Stimulated activated naive CD8-positive, alpha-beta T cell treated with anti-CD3 and anti-CD28 coated beads, Interleukin-15, amount 100 ng/mL, for 72 hours (primary cell): Measurements from ENCODE around the gene ATXN7L1.

Source experiments
- ATAC-seq: fragments of 150-1000 bp; cut with Tn5 transposase; 2 replicates; pipeline ENCODE4 v1.10.0; 2021; ENCODE audit warnings: mild to moderate bottlenecking, moderate library complexity
- DNase-seq, 2 donors: peaks; one replicate each; pipeline ENCODE4 v3.0.0; 2021 to 2022
- H3K27ac Mint-ChIP-seq, 2 donors: one replicate each; pipeline ENCODE4 v1.8.0; 2022; ENCODE audit warnings: mild to moderate bottlenecking in 2 of 2, mixed read lengths in 2 of 2, moderate library complexity in 2 of 2
- H3K27me3 Mint-ChIP-seq: one replicate; pipeline ENCODE4 v1.8.0; 2022; ENCODE audit warnings: mixed read lengths
- H3K4me1 Mint-ChIP-seq: one replicate; pipeline ENCODE4 v1.8.0; 2022; ENCODE audit warnings: mild to moderate bottlenecking, mixed read lengths
- H3K4me3 Mint-ChIP-seq, 2 donors: one replicate each; pipeline ENCODE4 v1.8.0; 2022; ENCODE audit warnings: mild to moderate bottlenecking in 2 of 2, mixed read lengths in 2 of 2, moderate library complexity in 1 of 2
- H3K9me3 Mint-ChIP-seq, 2 donors: one replicate each; pipeline ENCODE4 v1.8.0; 2022; ENCODE audit warnings: mixed read lengths in 2 of 2

Gene ATXN7L1

GRCh38 chr7:105830405-105831301, 45.7 kb downstream of the ATXN7L1 start:
- H3K4me1 Mint-ChIP-seq: peaks cover 6% of the 10 kb centered on the region
- no peak for ATAC-seq
- no peak overlapping the region for H3K4me3 Mint-ChIP-seq
- H3K27ac Mint-ChIP-seq: no peak overlapping the region
- no peak for DNase-seq
- H3K27me3 Mint-ChIP-seq: no peaks in the 10 kb centered on the region
- H3K9me3 Mint-ChIP-seq: no peaks in the 10 kb centered on the region

DNA sequence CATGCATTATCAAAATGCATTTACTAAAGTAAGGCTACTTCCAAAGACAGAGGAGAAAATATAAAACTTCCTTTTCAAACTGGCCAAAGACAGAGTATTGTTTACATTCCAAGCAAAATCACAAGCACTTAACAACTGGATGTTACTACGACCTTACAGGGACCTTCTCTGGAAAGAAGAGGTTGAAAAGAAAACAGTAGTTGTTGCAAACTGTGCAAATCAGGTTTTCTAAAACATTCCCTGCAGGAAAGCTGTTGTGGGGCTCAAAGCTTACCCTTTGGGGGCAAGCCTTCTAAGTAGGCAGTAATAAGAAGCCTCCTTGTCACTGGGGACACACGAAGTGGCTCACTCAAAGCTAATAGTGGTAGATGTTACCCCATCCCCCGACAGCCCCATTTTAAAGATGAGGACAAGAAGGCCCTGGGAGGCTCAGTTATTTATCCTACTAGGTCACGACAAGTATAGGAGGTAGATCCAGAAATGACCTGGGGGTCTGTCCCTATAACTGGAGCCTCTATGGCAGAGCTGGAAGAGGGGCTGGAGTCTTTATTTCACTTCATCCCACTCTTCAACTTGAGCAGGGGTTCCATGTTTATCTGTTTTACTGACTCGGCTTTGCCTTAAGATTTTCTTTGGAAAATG, 46.6 kb downstream of the ATXN7L1 start:
- Mint-ChIP-seq H3K27ac (peak overlapping the region in 1 of 2 donors; percentile 51), H3K4me1 (peaks cover 6% of the 10 kb centered on the region), H3K4me3 (no peak overlapping the region), H3K9me3 (peaks cover 0 to 5% of the 10 kb centered on the region in 2 donors), H3K27me3 (no peaks in the 10 kb centered on the region)
- ATAC-seq: no peak
- no peak for DNase-seq

DNA sequence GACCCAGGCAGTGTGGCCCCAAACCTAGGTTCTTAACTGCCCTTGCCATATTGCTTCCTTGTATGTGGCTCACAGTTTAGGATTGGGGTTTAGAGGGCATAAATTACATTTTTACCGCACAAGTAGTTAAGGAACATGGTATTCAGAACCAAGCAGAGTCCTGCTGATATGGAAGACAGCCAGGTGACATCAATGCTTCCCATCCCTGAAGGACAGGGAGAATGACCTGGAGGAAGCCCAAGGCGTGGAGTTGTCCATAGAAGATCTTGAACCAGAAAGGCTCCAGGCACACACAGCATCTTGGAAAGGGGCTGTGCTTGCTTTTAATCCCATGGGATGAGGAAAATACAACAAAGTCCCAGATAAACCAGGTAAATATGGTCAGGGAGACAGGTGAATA, 48.3 kb downstream of the ATXN7L1 start:
- peaks cover 19% of the 10 kb centered on the region for H3K4me1 Mint-ChIP-seq
- no peak overlapping the region for H3K4me3 Mint-ChIP-seq
- peaks cover 7 to 22% of the 10 kb centered on the region in 2 donors for H3K9me3 Mint-ChIP-seq

DNA sequence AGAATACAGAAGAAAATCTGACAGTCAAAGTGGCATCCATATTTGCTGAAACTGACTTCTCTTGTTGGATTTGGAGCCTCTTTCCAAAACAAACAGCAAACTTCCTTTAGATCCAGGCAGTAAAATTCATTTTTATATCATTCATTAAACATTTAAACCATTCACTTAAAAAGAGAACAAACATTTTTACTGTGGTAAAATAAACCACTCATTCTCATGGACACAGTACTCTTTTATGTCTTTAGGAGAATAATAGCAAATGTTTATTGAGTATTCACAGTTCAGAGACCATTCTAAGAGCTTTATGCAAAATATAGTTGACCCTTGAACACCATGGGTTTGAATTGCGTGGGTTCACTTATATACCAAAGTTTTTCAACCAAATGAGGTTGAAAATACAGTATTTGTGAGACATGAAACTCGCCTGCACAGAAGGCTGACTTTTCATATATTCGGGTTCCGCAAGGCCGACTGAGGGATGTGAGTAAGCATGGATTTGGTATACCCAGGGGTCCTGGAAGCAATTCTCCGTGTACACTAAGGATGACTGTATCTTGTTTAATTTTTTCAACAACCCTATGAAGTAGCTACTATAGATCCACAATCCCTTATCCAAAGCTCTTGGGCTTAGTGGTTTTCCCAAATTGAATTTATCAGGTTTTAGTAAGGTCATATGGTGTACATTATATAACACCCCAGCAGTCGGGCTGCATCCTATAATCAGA, 49.1 kb downstream of the ATXN7L1 start:
- DNase-seq (no peak), ATAC-seq (no peak)
- Mint-ChIP-seq H3K27ac (no peak overlapping the region), H3K4me3 (no peak overlapping the region), H3K9me3 (peaks cover 7 to 22% of the 10 kb centered on the region in 2 donors), H3K4me1 (peaks cover 13% of the 10 kb centered on the region), H3K27me3 (no peaks in the 10 kb centered on the region)

More for the DNA sequence above, 48.3 kb downstream of the ATXN7L1 start:
- DNase-seq (no peak), ATAC-seq (no peak)
- Mint-ChIP-seq H3K27me3 (no peaks in the 10 kb centered on the region), H3K27ac (no peak overlapping the region)

DNA sequence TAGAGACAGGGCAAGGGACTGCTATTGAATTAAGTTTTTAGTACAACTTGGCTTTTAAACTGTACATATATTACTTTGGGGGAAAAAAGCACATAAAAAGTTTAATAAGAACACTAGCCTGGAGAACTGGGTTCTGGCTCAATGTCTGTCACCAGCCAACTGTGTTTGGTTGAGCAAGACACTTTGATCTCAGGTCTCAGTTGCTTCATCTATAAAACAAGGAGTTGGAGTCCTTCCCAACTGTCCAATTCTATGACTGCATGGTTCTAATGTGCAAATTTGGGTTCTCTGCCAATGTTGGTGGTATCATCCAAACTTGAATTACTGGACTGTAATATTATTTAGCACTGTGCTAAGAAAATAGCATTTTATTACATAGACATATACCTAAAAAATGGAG, 50.3 kb downstream of the ATXN7L1 start:
- Mint-ChIP-seq H3K9me3 (peaks cover 7 to 22% of the 10 kb centered on the region in 2 donors), H3K27me3 (no peaks in the 10 kb centered on the region), H3K4me1 (peaks cover 18% of the 10 kb centered on the region), H3K4me3 (no peak overlapping the region), H3K27ac (no peak overlapping the region)
- no peak for DNase-seq
- no peak for ATAC-seq

GRCh38 chr7:105825371-105825770, 51.0 kb downstream of the ATXN7L1 start:
- H3K4me3 Mint-ChIP-seq: no peak overlapping the region
- no peak for ATAC-seq
- peaks cover 7 to 22% of the 10 kb centered on the region in 2 donors for H3K9me3 Mint-ChIP-seq
- no peak for DNase-seq
- no peak overlapping the region for H3K27ac Mint-ChIP-seq
- H3K4me1 Mint-ChIP-seq: peaks cover 19% of the 10 kb centered on the region
- no peaks in the 10 kb centered on the region for H3K27me3 Mint-ChIP-seq

- Mint-ChIP-seq H3K27ac (no peak overlapping the region), H3K4me3 (no peak overlapping the region), H3K9me3 (peaks cover 7 to 22% of the 10 kb centered on the region in 2 donors), H3K4me1 (peaks cover 19% of the 10 kb centered on the region), H3K27me3 (no peaks in the 10 kb centered on the region)
- no peak for ATAC-seq
- no peak for DNase-seq
These were observed 53.6 kb downstream of the ATXN7L1 start for GRCh38 chr7:105822806-105823205.

- DNase-seq: no peak
- peaks cover 7 to 22% of the 10 kb centered on the region in 2 donors for H3K9me3 Mint-ChIP-seq
- H3K27ac Mint-ChIP-seq: no peak overlapping the region
- no peak for ATAC-seq
- peaks cover 19% of the 10 kb centered on the region for H3K4me1 Mint-ChIP-seq
- H3K4me3 Mint-ChIP-seq: no peak overlapping the region
- no peaks in the 10 kb centered on the region for H3K27me3 Mint-ChIP-seq
These were observed 54.9 kb downstream of the ATXN7L1 start for GRCh38 chr7:105821527-105821926.

DNA sequence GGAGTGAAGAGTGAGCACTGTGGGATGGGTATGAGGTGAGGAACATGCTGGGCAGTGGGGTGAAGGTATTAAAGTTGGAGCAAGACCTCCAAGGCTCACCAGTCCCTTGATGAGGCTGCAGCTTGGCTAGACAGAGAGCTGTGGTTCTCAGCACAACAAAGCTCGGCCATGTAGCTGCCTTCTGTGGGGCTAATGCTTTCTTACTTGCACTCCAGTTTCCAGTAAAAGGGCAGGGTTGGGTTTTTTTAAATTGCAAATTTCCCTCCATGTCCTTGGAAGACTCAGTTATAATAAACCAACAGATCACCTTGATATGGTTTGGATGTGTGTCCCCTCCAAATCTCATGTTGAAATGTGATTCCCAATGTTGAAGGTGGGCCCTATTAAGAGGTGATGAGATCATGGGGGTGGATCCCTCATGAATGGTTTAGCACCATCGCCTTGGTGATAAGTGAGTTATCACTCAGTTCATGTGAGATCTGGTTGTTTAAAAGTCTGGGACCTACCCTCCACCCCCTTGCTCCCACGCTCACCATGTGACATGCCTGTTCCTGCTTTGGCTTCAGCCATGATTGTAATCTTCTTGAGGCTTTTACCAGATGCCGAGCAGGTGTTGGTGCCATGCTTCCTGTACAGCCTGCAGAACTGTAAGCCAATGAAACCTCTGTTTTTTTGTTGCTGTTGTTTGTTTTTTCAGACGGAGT, 55.9 kb downstream of the ATXN7L1 start:
- no peaks in the 10 kb centered on the region for H3K27me3 Mint-ChIP-seq
- no peak for ATAC-seq
- DNase-seq: no peak
- peaks cover 19% of the 10 kb centered on the region for H3K4me1 Mint-ChIP-seq
- no peak overlapping the region for H3K4me3 Mint-ChIP-seq
- peaks cover 7 to 22% of the 10 kb centered on the region in 2 donors for H3K9me3 Mint-ChIP-seq
- peak overlapping the region in 1 of 2 donors; percentile 82 for H3K27ac Mint-ChIP-seq

- H3K9me3 Mint-ChIP-seq: peaks cover 5 to 15% of the 10 kb centered on the region in 2 donors
- H3K27ac Mint-ChIP-seq: no peak overlapping the region
- ATAC-seq (no peak), DNase-seq (no peak)
- no peak overlapping the region for H3K4me3 Mint-ChIP-seq
- H3K27me3 Mint-ChIP-seq: no peaks in the 10 kb centered on the region
- H3K4me1 Mint-ChIP-seq: peaks cover 19% of the 10 kb centered on the region
These were observed 56.8 kb downstream of the ATXN7L1 start for GRCh38 chr7:105819559-105819958.

- Mint-ChIP-seq H3K4me1 (peaks cover 13% of the 10 kb centered on the region), H3K9me3 (no peaks in the 10 kb centered on the region), H3K27ac (no peak overlapping the region), H3K27me3 (no peaks in the 10 kb centered on the region), H3K4me3 (no peak overlapping the region)
- no peak for ATAC-seq
- no peak for DNase-seq
These were observed 59.3 kb downstream of the ATXN7L1 start for GRCh38 chr7:105816954-105817615.

- H3K27me3 Mint-ChIP-seq: peaks cover under 1% of the 10 kb centered on the region
- no peak overlapping the region for H3K27ac Mint-ChIP-seq
- peaks cover 11% of the 10 kb centered on the region for H3K4me1 Mint-ChIP-seq
- no peaks in the 10 kb centered on the region for H3K9me3 Mint-ChIP-seq
- H3K4me3 Mint-ChIP-seq: no peak overlapping the region
- DNase-seq (no peak), ATAC-seq (no peak)
These were observed 60.0 kb downstream of the ATXN7L1 start for GRCh38 chr7:105816266-105816843.

DNA sequence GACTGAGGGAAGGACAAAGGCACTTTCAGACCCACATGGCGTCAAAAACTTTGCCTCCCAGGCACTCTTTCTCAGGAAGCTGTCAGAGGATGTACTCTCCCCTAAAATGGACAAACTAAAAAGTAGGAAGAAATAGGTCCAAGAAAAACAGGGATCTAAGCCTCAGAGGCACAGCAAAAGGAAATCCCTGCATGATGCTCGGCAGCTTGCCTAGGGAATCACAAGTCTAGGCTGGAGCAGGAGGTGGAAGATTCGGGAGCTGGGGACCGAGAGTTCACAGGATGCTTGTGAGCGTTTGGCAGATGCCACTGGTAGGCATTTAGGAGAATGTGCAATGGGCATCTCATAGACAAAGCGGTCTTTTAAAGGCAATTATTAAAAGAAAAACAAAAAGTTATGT, 60.8 kb downstream of the ATXN7L1 start:
- peaks cover 15% of the 10 kb centered on the region for H3K4me1 Mint-ChIP-seq
- H3K27me3 Mint-ChIP-seq: peaks cover 8% of the 10 kb centered on the region
- no peak overlapping the region for H3K27ac Mint-ChIP-seq
- no peak for ATAC-seq
- H3K4me3 Mint-ChIP-seq: no peak overlapping the region
- H3K9me3 Mint-ChIP-seq: no peaks in the 10 kb centered on the region
- no peak for DNase-seq

GRCh38 chr7:105814481-105814880, 61.9 kb downstream of the ATXN7L1 start:
- H3K27me3 Mint-ChIP-seq: peaks cover 14% of the 10 kb centered on the region
- no peaks in the 10 kb centered on the region for H3K9me3 Mint-ChIP-seq
- DNase-seq: no peak
- H3K4me1 Mint-ChIP-seq: peaks cover 26% of the 10 kb centered on the region
- ATAC-seq: no peak
- no peak overlapping the region for H3K4me3 Mint-ChIP-seq
- no peak overlapping the region for H3K27ac Mint-ChIP-seq
